ENCODE data around the gene UBE2D2.

- TF ChIP-seq YY1 (IDR thresholded peaks at IDR 0.05; ENCODE audit: insufficient read depth, insufficient read length) (no peak), ZNF274 (IDR thresholded peaks at IDR 0.05; ENCODE audit: low read depth, low read length) (no peak), SUZ12 (IDR thresholded peaks at IDR 0.05; ENCODE audit: extremely low read depth, insufficient read depth, insufficient read length) (no peak)
These were observed 102.3 kb downstream of the UBE2D2 start for GRCh38 chr5:139663207-139664085.
